ENCODE measurements around the gene TMEM171. TPM values are rescaled to one million over a fixed set of nuclear protein-coding genes. Genes with fewer than 3 reads are reported as not detected.

The TMEM171 gene
- total RNA-seq, 1 donor from 2014 or later = not detected

GRCh38 chr5:73143716-73144115 is 23.3 kb downstream of the TMEM171 start:
- intact Hi-C loops (cut with DNase I) = no loop called here

GRCh38 chr5:73149540-73149939 is 29.2 kb downstream of the TMEM171 start:
- intact Hi-C loops (cut with DNase I) = no loop called here
- no peak for DNase-seq (ENCODE audit: low spot score)

More at GRCh38 chr5:73143716-73144115, 23.3 kb downstream of the TMEM171 start:
- no peak for DNase-seq (ENCODE audit: low spot score)

- DNase-seq (ENCODE audit: low spot score) = no peak
- intact Hi-C loops (cut with DNase I) = no loop called here
Observed at GRCh38 chr5:73150876-73151275, 30.5 kb downstream of the TMEM171 start.

GRCh38 chr5:73151766-73152410 is 31.5 kb downstream of the TMEM171 start:
- DNase-seq (ENCODE audit: low spot score) = no peak
- intact Hi-C loops (cut with DNase I) = no loop called here

- no peak for DNase-seq (ENCODE audit: low spot score)
- intact Hi-C loops (cut with DNase I) = no loop called here
Observed at GRCh38 chr5:73152411-73153388, 32.3 kb downstream of the TMEM171 start.

GRCh38 chr5:73153513-73153912 is 33.1 kb downstream of the TMEM171 start:
- intact Hi-C loops (cut with DNase I) = no loop called here
- DNase-seq (ENCODE audit: low spot score) = no peak

- intact Hi-C loops (cut with DNase I) = no loop called here
Observed at GRCh38 chr5:73154208-73155006, 34.0 kb downstream of the TMEM171 start.

GRCh38 chr5:73155271-73156222 is 35.2 kb downstream of the TMEM171 start:
- DNase-seq (ENCODE audit: low spot score) = no peak
- intact Hi-C loops (cut with DNase I) = no loop called here

More at GRCh38 chr5:73154208-73155006, 34.0 kb downstream of the TMEM171 start:
- DNase-seq (ENCODE audit: low spot score) = no peak

- DNase-seq (ENCODE audit: low spot score) = no peak
- intact Hi-C loops (cut with DNase I) = no loop called here
Observed at GRCh38 chr5:73157414-73158303, 37.3 kb downstream of the TMEM171 start.

GRCh38 chr5:73158313-73158712 is 37.9 kb downstream of the TMEM171 start:
- no peak for DNase-seq (ENCODE audit: low spot score)
- intact Hi-C loops (cut with DNase I) = no loop called here

- intact Hi-C loops (cut with DNase I) = no loop called here
- no peak for DNase-seq (ENCODE audit: low spot score)
Observed at GRCh38 chr5:73160239-73160671, 39.9 kb downstream of the TMEM171 start.

- intact Hi-C loops (cut with DNase I) = no loop called here
- DNase-seq (ENCODE audit: low spot score) = no peak
Observed at GRCh38 chr5:73170522-73170921, 50.1 kb downstream of the TMEM171 start.

- intact Hi-C loops (cut with DNase I) = no loop called here
- no peak for DNase-seq (ENCODE audit: low spot score)
Observed at GRCh38 chr5:73171495-73171894, 51.1 kb downstream of the TMEM171 start.

GRCh38 chr5:73172951-73173350 is 52.6 kb downstream of the TMEM171 start, which contains the start of gene TMEM174:
TMEM174 (plus strand) TSS chr5:73173193; CDS start chr5:73173244, 51 bp downstream.
- no peak for DNase-seq (ENCODE audit: low spot score)
- intact Hi-C loops (cut with DNase I) = no loop called here

- no peak for DNase-seq (ENCODE audit: low spot score)
- intact Hi-C loops (cut with DNase I) = no loop called here
Observed at GRCh38 chr5:73174100-73174815, 53.9 kb downstream of the TMEM171 start.

- no peak for DNase-seq (ENCODE audit: low spot score)
- intact Hi-C loops (cut with DNase I) = no loop called here
Observed at GRCh38 chr5:73176250-73176649, 55.9 kb downstream of the TMEM171 start.

GRCh38 chr5:73178265-73178664 is 57.9 kb downstream of the TMEM171 start:
- DNase-seq (ENCODE audit: low spot score) = no peak
- intact Hi-C loops (cut with DNase I) = no loop called here

Data from cardiac septum (tissue), 1 donor.